AG04450 (cell line): ENCODE data around the gene MEF2C. TPM values are rescaled to one million over a fixed set of nuclear protein-coding genes. Genes with fewer than 3 reads are reported as not detected.

Source experiments
- CTCF ChIA-PET: fragments of 300-600, 350-600 bp; formaldehyde crosslinking; extraction: SDS; loops from one replicate; lab custom pipeline; 2022; ENCODE audit warnings: antibody characterized with exemption, inconsistent platforms; lab: Charles Lee
- POLR2A ChIA-PET: fragments of 350-600 bp; formaldehyde crosslinking; extraction: SDS; loops from one replicate; lab custom pipeline; 2021; ENCODE audit warnings: antibody characterized with exemption, inconsistent platforms; lab: Yijun Ruan, JAX
- DNase-seq: peaks from one replicate; pipeline ENCODE4 v3.0.0-alpha.2; 2011; ENCODE audit warnings: low read depth, low spot score
- H3K27ac ChIP-seq: one replicate; pipeline ENCODE4 v1.5.1; 2012; ENCODE audit warnings: low read depth, low read length, control low read depth
- H3K27me3 ChIP-seq: one replicate; pipeline ENCODE4 v1.6.0; 2012; ENCODE audit warnings: low read length; ENCODE audit not compliant: control insufficient read depth, insufficient read depth
- H3K4me3 ChIP-seq: 2 replicates; pipeline ENCODE4 v1.5.1; 2011; ENCODE audit warnings: mild to moderate bottlenecking, low read depth, low read length, control low read depth
- H3K9me3 ChIP-seq: 2 replicates; pipeline ENCODE4 v1.5.1; 2012; ENCODE audit warnings: low read length; ENCODE audit not compliant: control insufficient read depth, insufficient read depth
- CTCF ChIP-seq: IDR thresholded peaks from 2 replicates; pipeline ENCODE4 v1.5.1; 2011; ENCODE audit warnings: low read depth, low read length, control low read depth, inconsistent platforms
- polyA plus RNA-seq: library from polyadenylated mRNA; depleted of rRNA; stranded (reverse); fragments of >200 nt; gene quantifications from 2 replicates; pipeline ENCODE4 v1.2.3, GENCODE V29; 2011

The MEF2C gene
- polyA plus RNA-seq, 1 experiment: 3.9 TPM

- no peak for DNase-seq
- ChIA-PET POLR2A (no interaction called here), CTCF (no interaction called here)
- no peak for TF ChIP-seq CTCF
- H3K27ac ChIP-seq: no peak overlapping the region
- H3K4me3 ChIP-seq: no peak overlapping the region
- no peaks in the 10 kb centered on the region for H3K27me3 ChIP-seq
- H3K9me3 ChIP-seq: no peaks in the 10 kb centered on the region
These were observed 48.5 kb downstream of the MEF2C start for GRCh38 chr5:88834499-88834898.

GRCh38 chr5:88834131-88834462, 48.9 kb downstream of the MEF2C start:
- Histone ChIP-seq H3K4me3 (no peak overlapping the region), H3K27me3 (no peaks in the 10 kb centered on the region), H3K9me3 (no peaks in the 10 kb centered on the region), H3K27ac (no peak overlapping the region)
- CTCF ChIA-PET: no interaction called here
- no peak for DNase-seq
- TF ChIP-seq CTCF: no peak
- POLR2A ChIA-PET: no interaction called here

DNA sequence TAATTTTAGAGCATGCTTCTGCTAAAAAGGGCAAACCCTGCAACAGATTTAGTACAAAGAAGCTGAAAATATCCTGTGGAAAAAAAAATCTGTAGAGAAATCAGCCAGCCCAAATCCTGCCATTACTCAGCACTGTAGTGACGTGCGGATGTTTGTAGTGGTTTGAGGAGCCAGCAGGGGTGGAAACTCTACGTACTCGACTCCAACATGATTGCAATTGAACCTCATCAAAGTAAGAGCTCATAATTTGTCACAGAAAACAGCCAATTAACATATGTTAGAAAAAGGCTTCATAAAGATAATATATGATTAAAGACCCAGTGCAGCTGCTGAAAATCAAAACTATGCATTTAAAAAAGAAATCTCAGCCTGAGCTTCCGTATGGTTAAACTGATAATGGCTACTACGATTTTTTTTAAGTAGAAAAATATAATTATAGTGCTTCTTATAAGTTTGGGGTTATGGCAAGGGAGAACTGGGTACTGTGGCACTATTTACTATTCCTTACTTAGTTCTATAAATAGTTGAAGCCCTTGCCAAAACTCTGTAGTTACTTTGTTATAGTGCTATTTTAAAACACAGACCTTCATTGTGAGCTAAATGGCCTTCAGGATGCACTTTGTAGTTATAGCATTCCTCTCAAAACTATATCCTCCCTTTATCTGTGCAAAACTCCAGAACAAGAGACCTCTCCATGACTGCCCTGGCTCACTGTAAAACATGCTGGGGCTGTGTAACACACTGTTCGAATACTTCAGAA, 49.4 kb downstream of the MEF2C start:
- ChIA-PET POLR2A (no interaction called here), CTCF (interaction anchor here (0.6 kb wide), 1 partner anchor 31 kb away, joined by 5 read pairs; no protein-coding TSS in a partner anchor)
- no peak for DNase-seq

GRCh38 chr5:88831816-88832215, 51.2 kb downstream of the MEF2C start:
- no peak overlapping the region for H3K27ac ChIP-seq
- H3K4me3 ChIP-seq: no peak overlapping the region
- no peaks in the 10 kb centered on the region for H3K27me3 ChIP-seq
- POLR2A ChIA-PET: no interaction called here
- no peak for TF ChIP-seq CTCF
- no peak for DNase-seq
- CTCF ChIA-PET: no interaction called here
- H3K9me3 ChIP-seq: no peaks in the 10 kb centered on the region

More for the DNA sequence above, 49.4 kb downstream of the MEF2C start:
- Histone ChIP-seq H3K9me3 (no peaks in the 10 kb centered on the region), H3K27ac (no peak overlapping the region), H3K27me3 (no peaks in the 10 kb centered on the region), H3K4me3 (peak overlapping the region; percentile 12)
- peak; percentile 5; the same call in 1 of the 2 replicates for TF ChIP-seq CTCF

DNA sequence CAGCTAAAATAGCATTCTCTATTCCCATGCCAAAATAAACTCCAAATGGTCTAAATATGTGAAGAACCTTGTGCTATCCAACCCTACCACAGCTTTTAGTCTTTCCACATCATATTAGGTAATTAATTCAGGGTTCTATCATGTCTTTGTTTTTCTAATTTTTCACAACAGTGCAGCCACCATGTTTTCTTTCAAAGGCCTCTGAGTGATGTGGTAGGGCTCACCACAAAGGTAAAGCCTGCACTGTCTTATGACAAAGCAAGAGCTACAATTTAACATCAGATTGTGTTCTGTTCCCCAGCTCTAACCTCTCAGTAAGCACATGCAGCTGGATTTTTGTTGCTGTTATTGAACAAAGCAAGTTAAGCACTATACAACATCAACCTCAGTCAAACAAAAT, 52.4 kb downstream of the MEF2C start:
- H3K9me3 ChIP-seq: no peaks in the 10 kb centered on the region
- CTCF ChIA-PET: interaction anchor here (0.5 to 0.7 kb wide), 3 partner anchors 11 to 1699 kb away, joined by 3 to 8 read pairs (median 3); no protein-coding TSS in a partner anchor
- no peak for DNase-seq
- no peak overlapping the region for H3K4me3 ChIP-seq
- TF ChIP-seq CTCF: no peak
- POLR2A ChIA-PET: no interaction called here
- no peak overlapping the region for H3K27ac ChIP-seq
- H3K27me3 ChIP-seq: no peaks in the 10 kb centered on the region
